Femur (tissue), 1 donor: ENCODE data around the gene NCF4.

Experiments used
- DNase-seq: peaks from one replicate; pipeline ENCODE4 v3.0.0-alpha.2; 2017

The NCF4 gene

GRCh38 chr22:36838119-36839030 lies 22.4 kb upstream of the NCF4 start:
- no peak for DNase-seq

- no peak for DNase-seq
Measured at GRCh38 chr22:36839356-36840073, 21.3 kb upstream of the NCF4 start.

- DNase-seq = no peak
Measured at GRCh38 chr22:36840106-36840505, 20.7 kb upstream of the NCF4 start.

GRCh38 chr22:36846271-36846670 lies 14.5 kb upstream of the NCF4 start:
- DNase-seq = no peak

- no peak for DNase-seq
Measured at GRCh38 chr22:36846949-36847348, 13.9 kb upstream of the NCF4 start.

GRCh38 chr22:36850056-36850455 lies 10.8 kb upstream of the NCF4 start:
- DNase-seq = no peak

GRCh38 chr22:36850682-36851081 lies 10.1 kb upstream of the NCF4 start:
- DNase-seq = no peak

GRCh38 chr22:36852056-36852973 lies 8.5 kb upstream of the NCF4 start:
- DNase-seq = no peak

- DNase-seq = peak; percentile 80
Measured at GRCh38 chr22:36853407-36854099, 7.3 kb upstream of the NCF4 start.

- DNase-seq = no peak
Measured at GRCh38 chr22:36855478-36855877, 5.3 kb upstream of the NCF4 start.

GRCh38 chr22:36856121-36856791 lies 4.5 kb upstream of the NCF4 start:
- DNase-seq = peak; percentile 95

- no peak for DNase-seq
Measured at GRCh38 chr22:36856792-36857135, 4.0 kb upstream of the NCF4 start.

- DNase-seq = no peak
Measured at GRCh38 chr22:36858156-36858555, 2.6 kb upstream of the NCF4 start.

- no peak for DNase-seq
Measured at GRCh38 chr22:36858966-36859365, 1.8 kb upstream of the NCF4 start.

- DNase-seq = no peak
Measured at GRCh38 chr22:36860017-36860416, 789 bp upstream of the NCF4 start.

- DNase-seq = no peak
Measured at GRCh38 chr22:36860438-36860820, 377 bp upstream of the NCF4 start.

GRCh38 chr22:36862251-36863242 lies 1.7 kb downstream of the NCF4 start:
- DNase-seq = peak; percentile 51

- no peak for DNase-seq
Measured at GRCh38 chr22:36863281-36863680, 2.5 kb downstream of the NCF4 start.

- no peak for DNase-seq
Measured at GRCh38 chr22:36863979-36864378, 3.2 kb downstream of the NCF4 start.

- no peak for DNase-seq
Measured at GRCh38 chr22:36864454-36865215, 3.8 kb downstream of the NCF4 start.
